SJCRH30 (cell line): ENCODE measurements around the gene GPR183. TPM values are rescaled to one million over a fixed set of nuclear protein-coding genes. Genes with fewer than 3 reads are reported as not detected.

Experiments
- DNase-seq, 2 experiments: peaks; one replicate each; pipeline ENCODE4 v3.0.0-alpha.2; 2015 to 2020
- H3K27ac ChIP-seq: fragments of 250-450 bp; sonication (Bioruptor Pico); 2 replicates; pipeline ENCODE4 v1.5.1; 2020; ENCODE audit warnings: mild to moderate bottlenecking, moderate library complexity
- H3K27me3 ChIP-seq: fragments of 250-450 bp; sonication (Bioruptor Pico); 2 replicates; pipeline ENCODE4 v1.5.1; 2020; ENCODE audit warnings: mild to moderate bottlenecking, moderate library complexity
- H3K36me3 ChIP-seq: fragments of 250-450 bp; sonication (Bioruptor Pico); 2 replicates; pipeline ENCODE4 v1.5.1; 2020; ENCODE audit warnings: mild to moderate bottlenecking, moderate library complexity
- H3K4me1 ChIP-seq: fragments of 250-450 bp; sonication (Bioruptor Pico); 2 replicates; pipeline ENCODE4 v1.5.1; 2020; ENCODE audit warnings: mild to moderate bottlenecking, moderate library complexity
- H3K4me3 ChIP-seq: fragments of 250-450 bp; sonication (Bioruptor Pico); 2 replicates; pipeline ENCODE4 v1.5.1; 2020; ENCODE audit warnings: mild to moderate bottlenecking, moderate library complexity
- H3K9me3 ChIP-seq: fragments of 250-450 bp; sonication (Bioruptor Pico); replicated peaks from 2 replicates; pipeline ENCODE4 v1.5.1; 2020; ENCODE audit warnings: mild to moderate bottlenecking, moderate library complexity
- total RNA-seq: library from RNA; depleted of rRNA; stranded (reverse); fragments of >200 nt; shearing (Covaris generic); gene quantifications from 2 replicates; pipeline ENCODE4 v1.2.3, GENCODE V29; 2014

The GPR183 gene
- total RNA-seq, 1 experiment from 2014 or later = not detected

DNA sequence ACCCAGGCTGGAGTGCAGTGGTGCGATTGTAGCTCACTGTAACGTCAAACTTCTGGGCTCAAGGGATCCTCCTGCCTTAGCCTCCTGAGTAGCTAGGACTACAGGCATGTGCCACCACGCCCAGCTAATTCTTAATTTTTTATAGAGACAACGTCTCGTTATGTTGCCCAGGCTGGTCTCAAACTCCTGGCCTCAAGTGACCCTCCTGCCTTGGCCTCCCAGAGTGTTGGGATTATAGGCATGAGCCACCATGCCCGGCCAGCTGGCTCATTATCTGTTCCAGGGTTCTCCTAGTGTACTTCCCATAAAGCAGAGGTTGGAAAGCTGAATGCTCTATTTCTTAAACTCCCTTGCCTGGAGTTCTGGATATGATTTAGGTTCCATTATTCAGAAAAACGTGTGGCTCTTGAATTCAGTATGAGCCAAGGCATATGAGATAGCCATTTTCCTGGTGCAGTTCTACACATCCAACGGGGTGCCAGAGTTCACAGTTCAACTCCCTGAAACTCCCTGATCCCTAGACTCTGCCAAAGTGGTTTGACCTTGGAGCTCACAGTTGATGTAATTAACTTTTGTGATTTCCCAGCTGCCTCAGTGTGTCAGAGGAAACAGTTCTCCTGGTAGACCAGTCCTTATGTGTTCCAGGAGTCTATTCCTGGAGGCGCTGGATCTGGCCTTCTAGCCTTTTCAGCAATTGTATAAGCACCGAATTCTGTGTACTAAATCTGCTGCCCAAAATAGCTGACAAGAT is 21.6 kb downstream of the GPR183 start:
- peaks cover 3% of the 10 kb centered on the region; the same call in 1 of the 2 replicates for H3K36me3 ChIP-seq
- no peaks in the 10 kb centered on the region for H3K9me3 ChIP-seq
- H3K4me3 ChIP-seq = no peak overlapping the region
- H3K4me1 ChIP-seq = no peaks in the 10 kb centered on the region
- DNase-seq = no peak
- H3K27me3 ChIP-seq = no peaks in the 10 kb centered on the region
- H3K27ac ChIP-seq = no peak overlapping the region

DNA sequence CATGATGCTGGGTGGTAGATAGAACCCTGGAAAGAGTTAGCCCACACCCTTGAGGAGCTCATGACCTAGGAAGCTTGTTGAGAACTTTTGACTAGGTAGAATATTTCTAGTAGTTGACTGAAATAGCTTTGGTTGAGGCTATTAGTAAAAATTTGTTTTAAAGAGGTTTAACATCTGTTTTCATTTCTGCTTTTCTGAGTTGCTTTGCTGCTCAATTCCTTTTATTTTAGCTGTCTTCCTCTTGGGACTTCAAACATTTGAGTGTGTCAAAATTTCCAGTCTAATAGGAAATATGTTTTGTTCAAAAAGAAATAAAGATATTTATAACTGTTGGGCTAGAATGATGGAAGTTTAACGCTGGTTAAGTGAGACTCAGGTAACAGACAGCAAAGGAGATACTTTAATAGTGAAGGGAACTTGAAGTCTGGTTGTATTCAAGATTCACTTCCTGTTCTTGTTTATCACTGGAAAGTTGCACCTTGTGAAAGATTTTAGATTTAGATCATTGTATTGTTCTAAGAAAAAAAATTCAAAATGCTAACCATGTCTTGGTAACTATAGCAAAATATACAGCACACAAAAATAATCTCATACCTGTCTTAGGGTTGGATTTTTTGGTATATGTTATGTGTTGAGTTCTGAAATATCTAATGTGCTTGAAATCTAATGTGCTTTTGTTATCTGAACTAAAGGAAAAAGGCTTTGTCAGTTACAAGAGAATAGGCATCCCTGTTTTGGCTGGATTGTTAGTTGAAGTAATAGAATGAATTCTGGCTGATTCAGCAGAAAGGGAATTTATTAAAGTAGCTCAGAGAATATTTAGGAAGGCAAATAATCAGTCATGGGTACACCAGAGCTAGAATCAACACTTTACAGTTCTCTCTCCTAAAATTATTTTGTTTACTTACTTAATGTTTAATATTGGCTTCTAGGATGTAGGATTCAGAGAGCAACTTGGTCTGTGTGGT is 24.7 kb downstream of the GPR183 start:
- H3K4me1 ChIP-seq = no peaks in the 10 kb centered on the region
- H3K27me3 ChIP-seq = no peaks in the 10 kb centered on the region
- H3K36me3 ChIP-seq = peaks cover 2% of the 10 kb centered on the region; the same call in 1 of the 2 replicates
- no peak for DNase-seq
- no peaks in the 10 kb centered on the region for H3K9me3 ChIP-seq
- H3K27ac ChIP-seq = no peak overlapping the region
- H3K4me3 ChIP-seq = no peak overlapping the region

DNA sequence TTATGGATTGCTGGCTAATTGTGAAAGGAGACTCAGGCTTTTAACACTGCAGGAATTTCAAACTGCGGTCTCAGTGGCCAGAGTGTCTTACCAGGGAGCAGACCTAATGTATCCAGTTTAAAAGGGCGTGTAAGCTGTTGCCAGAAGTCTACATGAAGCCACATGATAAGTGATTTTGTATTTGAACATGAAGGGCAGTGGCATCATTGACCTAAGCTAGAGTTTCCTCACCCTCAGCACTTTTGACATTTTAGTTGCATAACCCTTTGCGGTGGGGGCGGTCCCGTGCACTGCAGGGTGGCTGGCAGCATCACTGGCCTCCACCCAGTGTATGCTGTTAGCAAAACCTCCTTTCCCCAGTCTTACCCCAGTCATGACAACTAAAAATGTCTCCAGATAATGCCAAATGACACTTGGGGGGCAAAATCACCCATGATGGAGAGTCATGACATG is 25.4 kb downstream of the GPR183 start:
- Histone ChIP-seq H3K4me3 (no peak overlapping the region), H3K27ac (no peak overlapping the region), H3K9me3 (no peaks in the 10 kb centered on the region), H3K36me3 (peaks cover 2% of the 10 kb centered on the region; the same call in 1 of the 2 replicates), H3K4me1 (no peaks in the 10 kb centered on the region), H3K27me3 (no peaks in the 10 kb centered on the region)
- DNase-seq = no peak

DNA sequence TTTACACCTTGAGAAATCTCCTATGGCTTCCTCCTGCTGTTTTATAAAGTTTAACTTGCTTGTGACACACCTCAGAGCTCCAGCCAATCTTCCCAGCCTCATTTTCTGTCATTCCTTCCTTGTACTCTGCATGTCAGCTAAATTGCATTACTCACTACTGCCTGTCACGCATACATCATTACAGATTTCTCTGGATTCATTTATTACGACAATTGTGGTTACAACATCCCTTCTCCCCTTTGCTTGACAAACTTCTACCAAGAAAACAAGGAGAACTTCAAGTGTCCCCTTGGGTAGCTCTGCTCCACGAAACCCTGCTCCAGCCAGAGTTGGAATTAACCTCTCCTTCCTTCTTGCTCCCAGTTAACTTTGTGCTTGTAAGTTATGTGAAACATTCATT is 27.0 kb downstream of the GPR183 start:
- H3K9me3 ChIP-seq = no peaks in the 10 kb centered on the region
- DNase-seq = no peak

DNA sequence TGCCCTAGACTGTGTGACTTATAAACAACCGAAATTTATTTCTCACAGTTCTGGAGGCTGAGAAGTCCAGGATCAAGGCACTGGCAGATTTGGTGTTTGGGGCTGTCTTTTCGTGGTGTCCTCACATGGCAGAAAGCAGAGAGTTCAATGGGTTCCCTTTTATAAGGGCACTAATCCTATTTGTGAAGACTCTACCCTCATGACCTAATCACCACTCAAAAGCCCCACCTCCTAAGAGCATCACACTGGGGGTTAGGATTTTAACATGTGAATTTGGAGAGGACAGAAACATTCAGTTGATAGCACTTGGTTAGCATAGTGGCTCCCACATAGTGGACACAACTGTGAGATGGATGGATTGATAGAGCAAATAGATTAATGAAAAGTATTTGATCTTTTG is 27.6 kb downstream of the GPR183 start:
- H3K9me3 ChIP-seq = no peaks in the 10 kb centered on the region
- no peaks in the 10 kb centered on the region for H3K27me3 ChIP-seq
- no peak overlapping the region for H3K27ac ChIP-seq
- DNase-seq = no peak
- no peaks in the 10 kb centered on the region for H3K4me1 ChIP-seq
- H3K4me3 ChIP-seq = no peak overlapping the region
- peaks cover 2% of the 10 kb centered on the region; the same call in 1 of the 2 replicates for H3K36me3 ChIP-seq

More for the DNA sequence above, 27.0 kb downstream of the GPR183 start:
- no peak overlapping the region for H3K27ac ChIP-seq
- H3K27me3 ChIP-seq = no peaks in the 10 kb centered on the region
- no peaks in the 10 kb centered on the region for H3K4me1 ChIP-seq
- no peak overlapping the region for H3K4me3 ChIP-seq
- H3K36me3 ChIP-seq = peaks cover 2% of the 10 kb centered on the region; the same call in 1 of the 2 replicates

- Histone ChIP-seq H3K27me3 (no peaks in the 10 kb centered on the region), H3K27ac (no peak overlapping the region), H3K4me3 (no peak overlapping the region), H3K36me3 (peaks cover 2% of the 10 kb centered on the region; the same call in 1 of the 2 replicates), H3K4me1 (no peaks in the 10 kb centered on the region), H3K9me3 (no peaks in the 10 kb centered on the region)
- no peak for DNase-seq
These were observed 28.4 kb downstream of the GPR183 start for GRCh38 chr13:99278843-99279242.

- DNase-seq = no peak
- Histone ChIP-seq H3K27me3 (no peaks in the 10 kb centered on the region), H3K4me1 (no peaks in the 10 kb centered on the region), H3K27ac (no peak overlapping the region), H3K9me3 (no peaks in the 10 kb centered on the region), H3K36me3 (peaks cover 2% of the 10 kb centered on the region; the same call in 1 of the 2 replicates), H3K4me3 (no peak overlapping the region)
These were observed 29.0 kb downstream of the GPR183 start for GRCh38 chr13:99278200-99278599.

DNA sequence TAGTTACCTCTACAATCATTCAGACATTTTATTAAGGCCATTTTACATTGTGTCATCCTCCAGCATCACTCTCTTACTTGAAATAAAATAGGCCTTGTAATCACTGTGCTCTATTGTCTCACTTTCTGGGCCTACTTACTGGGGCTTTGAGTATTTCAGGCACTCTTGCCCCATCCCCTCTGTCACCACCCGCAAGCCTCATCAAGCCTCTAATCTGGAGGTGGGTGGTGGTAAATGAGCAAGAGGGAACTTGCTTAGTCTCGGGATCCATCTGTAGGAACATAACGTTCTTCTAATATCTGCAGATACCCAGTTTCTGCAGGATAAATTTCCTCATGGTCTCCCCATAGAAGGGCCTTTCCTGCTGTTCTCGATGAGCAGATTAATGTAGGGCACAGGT is 29.6 kb downstream of the GPR183 start:
- Histone ChIP-seq H3K9me3 (0 out of 2 replicates have a peak, but pooled peaks cover under 1% of the 10 kb centered on the region), H3K4me1 (no peaks in the 10 kb centered on the region), H3K27me3 (no peaks in the 10 kb centered on the region), H3K36me3 (0 out of 2 replicates have a peak, but pooled peaks cover 2% of the 10 kb centered on the region), H3K27ac (no peak overlapping the region), H3K4me3 (no peak overlapping the region)
- no peak for DNase-seq

DNA sequence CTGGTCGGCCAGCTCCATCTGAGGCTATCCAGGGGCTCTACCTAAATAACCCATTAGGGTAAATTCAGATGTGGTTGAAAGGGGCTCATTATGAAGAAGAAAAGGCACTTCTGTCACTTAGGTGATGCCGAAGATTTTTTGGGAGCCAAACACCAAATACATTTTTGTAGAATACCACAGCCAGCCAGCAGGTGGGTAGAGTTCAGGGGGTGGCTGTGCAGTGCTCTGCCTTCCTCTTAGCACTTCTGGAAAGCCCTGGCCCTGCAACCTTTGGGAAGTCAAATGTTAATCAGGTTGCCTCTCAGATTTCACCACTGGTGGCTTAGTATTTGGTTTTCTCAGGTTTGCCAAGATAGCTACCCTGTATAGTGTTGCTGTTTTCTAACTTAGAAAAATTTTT is 30.5 kb downstream of the GPR183 start:
- Histone ChIP-seq H3K27ac (no peak overlapping the region), H3K9me3 (peaks cover 7% of the 10 kb centered on the region), H3K4me3 (no peak overlapping the region), H3K27me3 (no peaks in the 10 kb centered on the region), H3K36me3 (0 out of 2 replicates have a peak, but pooled peaks cover 2% of the 10 kb centered on the region), H3K4me1 (no peaks in the 10 kb centered on the region)
- no peak for DNase-seq

GRCh38 chr13:99275093-99275469 is 32.1 kb downstream of the GPR183 start:
- Histone ChIP-seq H3K4me3 (no peak overlapping the region), H3K27me3 (no peaks in the 10 kb centered on the region), H3K9me3 (peaks cover 7% of the 10 kb centered on the region), H3K4me1 (no peaks in the 10 kb centered on the region), H3K36me3 (0 out of 2 replicates have a peak, but pooled peaks cover 2% of the 10 kb centered on the region), H3K27ac (no peak overlapping the region)
- no peak for DNase-seq

- DNase-seq = no peak
- no peaks in the 10 kb centered on the region for H3K4me1 ChIP-seq
- no peak overlapping the region for H3K4me3 ChIP-seq
These were observed 34.1 kb downstream of the GPR183 start for GRCh38 chr13:99273128-99273527.

GRCh38 chr13:99272481-99272880 is 34.7 kb downstream of the GPR183 start:
- no peak overlapping the region for H3K4me3 ChIP-seq
- peaks cover 7% of the 10 kb centered on the region for H3K9me3 ChIP-seq
- DNase-seq = no peak
- no peaks in the 10 kb centered on the region for H3K36me3 ChIP-seq
- H3K4me1 ChIP-seq = no peaks in the 10 kb centered on the region
- H3K27ac ChIP-seq = no peak overlapping the region
- no peaks in the 10 kb centered on the region for H3K27me3 ChIP-seq

More at GRCh38 chr13:99273128-99273527, 34.1 kb downstream of the GPR183 start:
- Histone ChIP-seq H3K27ac (no peak overlapping the region), H3K36me3 (no peaks in the 10 kb centered on the region), H3K9me3 (peaks cover 7% of the 10 kb centered on the region), H3K27me3 (no peaks in the 10 kb centered on the region)

- no peaks in the 10 kb centered on the region; the same call in 1 of the 2 replicates for H3K36me3 ChIP-seq
- H3K4me1 ChIP-seq = no peaks in the 10 kb centered on the region
- no peaks in the 10 kb centered on the region for H3K27me3 ChIP-seq
- H3K4me3 ChIP-seq = no peak overlapping the region
- H3K27ac ChIP-seq = no peak overlapping the region
- H3K9me3 ChIP-seq = peaks cover 7% of the 10 kb centered on the region
- no peak for DNase-seq
These were observed 36.0 kb downstream of the GPR183 start for GRCh38 chr13:99271249-99271648.

- no peak overlapping the region for H3K27ac ChIP-seq
- no peaks in the 10 kb centered on the region; the same call in 1 of the 2 replicates for H3K36me3 ChIP-seq
- no peak for DNase-seq
- H3K4me3 ChIP-seq = no peak overlapping the region
- no peaks in the 10 kb centered on the region for H3K27me3 ChIP-seq
- H3K9me3 ChIP-seq = peaks cover 7% of the 10 kb centered on the region
- H3K4me1 ChIP-seq = no peaks in the 10 kb centered on the region
These were observed 36.7 kb downstream of the GPR183 start for GRCh38 chr13:99270518-99270917.
